ENCODE measurements around the gene ORMDL3.

DNA sequence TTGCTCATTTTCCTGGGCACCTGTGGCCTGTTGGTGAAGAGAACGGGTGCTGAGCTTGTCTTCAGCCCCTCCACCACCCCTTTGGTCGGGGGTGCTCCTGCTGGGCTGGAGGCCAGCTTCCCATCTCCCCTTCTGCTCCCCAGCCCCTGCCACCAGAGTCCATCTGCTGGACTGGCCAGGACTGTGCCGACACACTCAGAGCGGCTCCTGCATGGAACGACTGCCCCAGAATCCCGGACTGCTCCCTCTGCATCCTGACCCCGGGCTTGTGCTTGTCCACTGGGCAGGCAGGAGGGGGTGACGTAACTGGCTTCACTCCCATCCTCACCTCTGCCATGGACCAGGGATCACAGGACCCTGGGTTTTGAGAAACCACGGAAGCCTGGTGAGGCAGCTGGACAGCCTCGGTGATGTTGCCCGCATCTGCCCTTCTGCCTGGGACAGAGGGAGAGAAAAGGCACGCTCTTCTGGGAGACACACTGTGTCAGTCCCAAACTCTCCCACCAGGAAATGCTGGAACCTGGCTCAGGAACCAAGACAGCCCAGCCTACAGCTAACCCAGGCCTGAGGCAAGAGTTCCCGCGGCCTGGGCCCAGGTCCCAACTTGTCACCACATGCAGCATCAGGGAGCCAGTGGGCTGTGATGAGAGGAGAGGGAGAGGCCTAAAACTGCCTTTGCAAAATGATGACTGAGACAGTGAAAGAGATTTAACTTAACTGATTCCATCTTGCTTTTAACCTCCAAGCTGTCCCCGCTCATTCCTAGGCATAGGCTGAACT lies 19.3 kb upstream of the ORMDL3 start:
- TF ChIP-seq, protein P1, sequence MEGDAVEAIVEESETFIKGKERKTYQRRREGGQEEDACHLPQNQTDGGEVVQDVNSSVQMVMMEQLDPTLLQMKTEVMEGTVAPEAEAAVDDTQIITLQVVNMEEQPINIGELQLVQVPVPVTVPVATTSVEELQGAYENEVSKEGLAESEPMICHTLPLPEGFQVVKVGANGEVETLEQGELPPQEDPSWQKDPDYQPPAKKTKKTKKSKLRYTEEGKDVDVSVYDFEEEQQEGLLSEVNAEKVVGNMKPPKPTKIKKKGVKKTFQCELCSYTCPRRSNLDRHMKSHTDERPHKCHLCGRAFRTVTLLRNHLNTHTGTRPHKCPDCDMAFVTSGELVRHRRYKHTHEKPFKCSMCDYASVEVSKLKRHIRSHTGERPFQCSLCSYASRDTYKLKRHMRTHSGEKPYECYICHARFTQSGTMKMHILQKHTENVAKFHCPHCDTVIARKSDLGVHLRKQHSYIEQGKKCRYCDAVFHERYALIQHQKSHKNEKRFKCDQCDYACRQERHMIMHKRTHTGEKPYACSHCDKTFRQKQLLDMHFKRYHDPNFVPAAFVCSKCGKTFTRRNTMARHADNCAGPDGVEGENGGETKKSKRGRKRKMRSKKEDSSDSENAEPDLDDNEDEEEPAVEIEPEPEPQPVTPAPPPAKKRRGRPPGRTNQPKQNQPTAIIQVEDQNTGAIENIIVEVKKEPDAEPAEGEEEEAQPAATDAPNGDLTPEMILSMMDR (conservative IDR thresholded peaks at IDR 0.05; ENCODE audit: low read depth, low read length): no peak
- no peak for TF ChIP-seq EZH2 (IDR thresholded peaks at IDR 0.05; ENCODE audit: borderline replicate concordance, low read depth, low read length, poor library complexity, severe bottlenecking)

All from A673 (cell line).